GM18526 (cell line): ENCODE data around the gene CAMK2A.

Experiments
- POLR2A ChIP-seq: IDR thresholded peaks from 3 replicates; pipeline ENCODE4 v1.6.1; 2011; ENCODE audit not compliant: insufficient read length; ENCODE audit errors: extremely low read depth

CAMK2A gene

DNA sequence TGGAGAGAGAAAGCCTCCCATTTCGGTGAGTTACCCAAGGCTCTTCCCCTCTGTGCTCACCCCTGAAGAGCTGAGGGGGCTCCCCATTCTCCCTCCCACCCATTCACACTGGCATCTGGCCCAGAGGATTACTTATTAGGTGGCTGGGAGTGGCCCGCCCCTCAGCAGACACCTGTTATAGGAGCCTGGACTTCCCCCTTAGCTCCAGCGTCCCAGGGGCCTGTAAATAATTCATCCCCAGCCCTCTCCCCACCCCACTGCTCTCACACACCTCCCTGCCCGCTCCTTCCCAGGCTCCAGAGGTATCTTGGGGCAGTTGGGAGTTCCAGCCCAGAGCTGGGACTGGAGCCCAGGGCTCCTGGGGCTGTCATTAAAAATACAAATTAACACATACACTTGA lies 111.3 kb downstream of the CAMK2A start:
- no peak for TF ChIP-seq POLR2A

DNA sequence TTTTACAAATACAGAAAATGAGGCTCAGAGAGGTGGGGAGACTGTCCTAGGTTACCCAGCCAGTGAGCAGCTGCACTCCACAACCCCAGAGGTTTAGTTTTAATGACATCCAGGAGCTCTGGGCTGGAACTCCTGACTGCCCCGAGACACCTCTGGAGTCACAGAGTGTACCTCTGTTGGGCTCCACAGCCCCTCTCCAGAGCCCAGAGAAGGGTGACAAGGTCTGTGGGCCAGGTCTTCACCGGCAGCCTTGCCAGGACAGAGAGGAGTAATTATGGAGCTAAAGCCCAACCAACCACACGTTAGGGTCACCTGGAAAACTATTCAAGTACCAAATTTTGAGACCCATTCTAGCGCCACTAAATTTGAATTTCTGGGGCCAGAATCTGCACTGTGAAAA lies 111.9 kb downstream of the CAMK2A start:
- no peak for TF ChIP-seq POLR2A

DNA sequence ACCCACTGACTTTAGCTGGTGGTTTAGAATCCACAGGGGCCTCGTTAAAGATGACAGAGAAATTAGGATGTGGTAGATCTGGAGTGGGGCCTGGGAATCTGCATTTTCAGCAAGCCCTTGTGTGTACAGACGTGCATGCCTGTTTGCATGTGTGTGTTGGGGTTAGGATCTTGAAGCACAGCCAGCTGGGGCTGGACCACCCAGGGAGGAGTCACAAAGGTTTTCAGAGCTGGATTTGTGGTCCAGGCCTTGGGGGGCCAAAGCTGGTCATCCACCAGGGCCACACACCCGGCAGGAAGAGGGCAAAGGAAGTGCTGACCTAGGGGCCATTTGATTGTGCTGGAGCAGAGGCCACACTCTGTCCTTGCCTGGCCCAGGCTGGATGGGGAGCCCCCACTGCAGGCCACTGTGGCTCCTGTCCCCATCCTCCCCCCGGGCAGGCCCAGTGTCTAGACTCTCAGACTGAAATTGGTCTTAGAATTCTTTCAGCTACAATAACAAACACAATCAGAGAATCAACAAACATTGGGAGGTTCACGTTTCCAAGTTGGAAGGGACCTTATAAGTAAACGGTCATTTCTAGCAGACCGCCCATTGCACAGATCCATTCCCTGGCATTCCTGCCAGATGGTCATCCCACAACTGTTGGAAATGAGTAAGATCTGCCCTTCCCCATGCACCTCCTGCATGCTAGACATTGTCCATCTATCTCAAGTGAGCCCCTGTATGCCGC lies 112.7 kb downstream of the CAMK2A start:
- TF ChIP-seq POLR2A: no peak

DNA sequence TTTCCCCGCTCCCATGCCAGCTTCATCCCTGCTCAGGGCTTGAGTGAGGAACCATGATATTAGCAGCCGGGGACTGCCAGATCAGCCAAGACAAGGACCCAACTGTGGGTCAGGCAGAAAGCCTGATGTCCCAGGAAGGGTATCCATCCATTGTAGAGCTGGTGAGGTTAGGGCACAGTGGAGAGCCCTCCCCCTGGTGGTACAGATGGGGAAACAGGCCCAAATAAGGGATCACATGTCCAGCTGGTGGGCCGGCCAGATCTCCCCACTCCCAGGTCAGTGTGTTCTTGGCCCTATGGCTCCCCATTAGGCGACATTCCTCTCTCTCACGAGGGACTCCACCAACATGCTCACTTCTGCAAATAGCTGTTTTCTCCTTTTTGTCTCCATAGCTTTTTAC lies 114.0 kb downstream of the CAMK2A start:
- TF ChIP-seq POLR2A: no peak

DNA sequence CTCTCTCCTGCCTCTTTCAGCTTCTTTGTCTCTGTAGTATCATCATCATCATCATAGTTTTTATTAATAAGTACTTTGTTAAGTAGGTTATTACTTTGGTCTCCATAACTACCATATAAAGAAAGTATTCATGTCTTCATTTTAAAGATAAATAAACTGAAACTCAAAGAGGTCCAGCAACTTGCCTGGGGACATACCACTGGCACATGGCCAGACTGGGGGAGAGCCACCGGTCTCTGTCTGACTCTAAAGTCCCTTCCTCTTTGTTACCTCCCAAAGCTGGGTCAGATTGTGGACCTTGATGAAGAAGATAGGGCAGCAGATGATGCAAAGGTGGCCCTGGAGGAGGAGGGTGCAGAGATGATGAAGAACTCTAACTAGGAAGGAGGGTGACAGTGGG lies 114.5 kb downstream of the CAMK2A start:
- no peak for TF ChIP-seq POLR2A

DNA sequence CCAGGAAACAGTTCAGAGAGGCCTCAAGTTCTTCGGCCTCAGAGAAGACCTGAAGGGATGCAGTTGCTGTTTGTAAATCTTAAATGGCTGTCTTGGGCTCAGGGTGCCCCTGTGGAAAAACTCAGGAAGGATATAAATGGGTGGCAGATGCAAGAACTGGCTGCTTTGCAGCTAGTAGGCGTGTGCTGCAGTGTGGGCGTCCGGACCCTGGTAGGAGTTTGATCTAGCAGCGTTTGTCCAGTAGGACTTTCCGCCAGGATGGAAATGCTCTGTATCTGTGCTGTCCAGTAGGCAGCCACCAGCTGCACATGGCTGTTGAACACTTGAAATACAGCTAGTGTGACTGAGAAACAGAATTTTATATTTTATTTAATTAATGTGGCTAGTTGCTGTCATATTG lies 115.3 kb downstream of the CAMK2A start:
- TF ChIP-seq POLR2A: no peak

DNA sequence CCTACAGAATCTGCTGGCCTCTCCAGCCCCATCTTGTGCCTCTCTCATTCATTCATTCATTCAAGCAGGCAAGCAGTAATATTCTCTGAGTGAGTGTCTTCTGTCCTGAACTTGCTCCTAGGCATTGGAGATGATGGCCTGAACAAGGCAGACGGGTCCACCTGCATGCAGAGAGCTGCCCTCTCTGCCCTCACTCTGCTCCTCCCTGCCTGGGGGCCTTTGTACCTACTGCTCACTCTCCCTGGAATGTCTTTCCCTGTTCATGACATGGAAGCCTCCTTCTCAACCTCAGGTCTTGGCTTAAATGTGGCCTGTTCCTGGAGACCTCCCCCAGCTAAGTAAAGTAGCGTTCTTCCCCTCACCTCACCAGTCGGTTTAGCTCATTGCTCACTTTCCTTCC lies 116.4 kb downstream of the CAMK2A start:
- no peak for TF ChIP-seq POLR2A

DNA sequence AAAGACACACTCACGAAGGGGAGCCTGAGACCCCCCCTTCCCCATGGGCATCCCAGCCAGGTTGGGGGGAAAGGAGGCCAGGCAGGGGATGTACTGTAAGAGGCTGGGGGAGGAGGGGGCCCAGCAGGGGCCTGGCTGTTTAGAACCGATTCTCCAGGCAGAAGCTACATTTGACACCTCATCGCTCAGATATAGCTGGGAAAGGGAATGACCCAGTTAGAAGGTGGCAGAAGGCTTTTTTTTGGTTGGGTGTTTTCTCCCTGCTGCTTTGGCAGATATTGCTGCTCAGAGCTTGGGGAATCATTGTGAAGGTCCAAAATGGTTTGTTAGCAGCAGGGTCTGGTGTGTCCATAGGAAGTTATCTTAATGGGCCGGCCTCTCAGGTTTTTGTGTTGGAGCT lies 117.0 kb downstream of the CAMK2A start:
- TF ChIP-seq POLR2A: no peak

DNA sequence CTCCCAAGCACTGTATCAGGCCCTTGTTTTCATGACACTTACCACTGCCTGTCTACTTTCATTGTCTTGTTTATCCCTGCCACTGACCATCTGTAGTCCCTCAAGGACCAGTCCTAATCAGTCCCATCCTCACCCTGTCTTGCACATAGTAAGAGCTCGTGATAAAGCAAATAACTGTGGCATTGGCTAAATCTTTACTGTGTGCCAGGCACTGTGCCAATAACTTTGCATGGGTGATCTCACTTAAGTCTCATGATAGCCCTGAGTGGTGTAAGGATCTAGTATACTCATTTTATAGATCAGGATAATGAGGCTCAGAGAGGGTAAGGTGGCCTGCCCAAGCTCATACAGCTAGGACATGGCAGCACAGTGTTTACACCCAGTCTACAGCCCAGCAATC lies 117.4 kb downstream of the CAMK2A start:
- no peak for TF ChIP-seq POLR2A
